WTC11 (cell line): ENCODE measurements around the gene OR10R2. TPM values are rescaled to one million over a fixed set of nuclear protein-coding genes. Genes with fewer than 3 reads are reported as not detected.

Experiments used
- ATAC-seq: fragments of 200-7000 bp; cut with Tn5 transposase; 2 replicates; pipeline ENCODE4 v1.10.0; 2021; ENCODE audit warnings: mild to moderate bottlenecking, moderate library complexity
- CTCF ChIA-PET: fragments of 300-600 bp; sonication (Branson Sonifier 250); formaldehyde crosslinking; loops from one replicate; lab custom pipeline; 2021; ENCODE audit warnings: antibody characterized with exemption; lab: Charles Lee
- POLR2A ChIA-PET: fragments of 350-600 bp; sonication (Branson Sonifier 250); formaldehyde crosslinking; loops from one replicate; lab custom pipeline; 2021; ENCODE audit warnings: antibody characterized with exemption; lab: Charles Lee
- DNase-seq: peaks from one replicate; pipeline ENCODE4 v3.0.0; 2021; ENCODE audit warnings: low spot score
- H3K27ac Mint-ChIP-seq: 2 replicates; pipeline ENCODE4 v1.8.0; 2021; ENCODE audit warnings: mixed read lengths
- H3K27me3 Mint-ChIP-seq: 2 replicates; pipeline ENCODE4 v1.8.0; 2021; ENCODE audit warnings: low read depth, mild to moderate bottlenecking, moderate library complexity, mixed read lengths
- H3K36me3 Mint-ChIP-seq: 2 replicates; pipeline ENCODE4 v1.8.0; 2021; ENCODE audit warnings: mixed read lengths
- H3K4me1 Mint-ChIP-seq: 2 replicates; pipeline ENCODE4 v1.8.0; 2022; ENCODE audit warnings: mixed read lengths
- H3K4me3 Mint-ChIP-seq: 2 replicates; pipeline ENCODE4 v1.8.0; 2021; ENCODE audit warnings: mild to moderate bottlenecking, moderate library complexity, mixed read lengths
- H3K9me3 Mint-ChIP-seq: 2 replicates; pipeline ENCODE4 v1.8.0; 2021; ENCODE audit warnings: mixed read lengths
- CREM ChIP-seq: sonication (generic); formaldehyde crosslinking; IDR thresholded peaks from 2 replicates; pipeline ENCODE4 v1.8.1; 2022; ENCODE audit warnings: mild to moderate bottlenecking, missing genetic modification reagents, moderate library complexity
- ESRRA ChIP-seq: sonication (generic); formaldehyde crosslinking; IDR thresholded peaks from 2 replicates; pipeline ENCODE4 v1.8.1; 2022; ENCODE audit warnings: mild to moderate bottlenecking, missing genetic modification reagents, borderline replicate concordance
- ETV6 ChIP-seq: sonication (generic); formaldehyde crosslinking; IDR thresholded peaks from 2 replicates; pipeline ENCODE4 v1.8.1; 2022; ENCODE audit warnings: mild to moderate bottlenecking, missing genetic modification reagents
- JAZF1 ChIP-seq: fragments of 250-450 bp; sonication (Bioruptor Pico); IDR thresholded peaks from 2 replicates; pipeline ENCODE4 v1.9.0; 2021; ENCODE audit warnings: moderate library complexity, mild to moderate bottlenecking, inconsistent platforms
- NFYB ChIP-seq: sonication (generic); formaldehyde crosslinking; conservative IDR thresholded peaks from 2 replicates; pipeline ENCODE4 v1.8.0; 2022; ENCODE audit warnings: low read depth, missing genetic modification reagents
- NR1H2 ChIP-seq: sonication (generic); formaldehyde crosslinking; IDR thresholded peaks from 2 replicates; pipeline ENCODE4 v1.9.0; 2021; ENCODE audit warnings: mild to moderate bottlenecking, moderate library complexity, missing genetic modification reagents
- SMAD3 ChIP-seq: sonication (generic); formaldehyde crosslinking; IDR thresholded peaks from 2 replicates; pipeline ENCODE4 v1.8.0; 2022; ENCODE audit warnings: missing genetic modification reagents, mild to moderate bottlenecking, borderline replicate concordance
- SOX15 ChIP-seq: fragments of 250-450 bp; sonication (Bioruptor Pico); IDR thresholded peaks from 2 replicates; pipeline ENCODE4 v1.9.0; 2021; ENCODE audit warnings: mild to moderate bottlenecking
- TCF7 ChIP-seq: sonication (generic); formaldehyde crosslinking; IDR thresholded peaks from 2 replicates; pipeline ENCODE4 v1.8.0; 2022; ENCODE audit warnings: mild to moderate bottlenecking, low read depth, missing genetic modification reagents, moderate library complexity
- TEAD1 ChIP-seq: sonication (generic); formaldehyde crosslinking; IDR thresholded peaks from 2 replicates; pipeline ENCODE4 v1.8.0; 2022; ENCODE audit warnings: mild to moderate bottlenecking, missing genetic modification reagents
- TEAD4 ChIP-seq: sonication (generic); formaldehyde crosslinking; IDR thresholded peaks from 2 replicates; pipeline ENCODE4 v1.8.0; 2022; ENCODE audit warnings: mild to moderate bottlenecking, missing genetic modification reagents
- TP53 ChIP-seq: sonication (generic); formaldehyde crosslinking; IDR thresholded peaks from 2 replicates; pipeline ENCODE4 v1.8.1; 2023; ENCODE audit warnings: mild to moderate bottlenecking, missing genetic modification reagents
- ZNF121 ChIP-seq: sonication (generic); formaldehyde crosslinking; IDR thresholded peaks from 2 replicates; pipeline ENCODE4 v1.8.0; 2023; ENCODE audit warnings: missing genetic modification reagents
- ZNF138 ChIP-seq: sonication (generic); formaldehyde crosslinking; conservative IDR thresholded peaks from 2 replicates; pipeline ENCODE4 v1.8.1; 2022; ENCODE audit warnings: mild to moderate bottlenecking, moderate library complexity, missing genetic modification reagents
- total RNA-seq: library from RNA; stranded (reverse); gene quantifications from 3 replicates; pipeline ENCODE4 v1.2.3, GENCODE V29; 2021
- TF ChIP-seq, protein P1 (sequence below): sonication (generic); formaldehyde crosslinking; IDR thresholded peaks from 2 replicates; pipeline ENCODE4 v1.8.0; 2023; ENCODE audit warnings: missing genetic modification reagents, mild to moderate bottlenecking, borderline replicate concordance
- TF ChIP-seq, protein P2 (sequence below): sonication (generic); formaldehyde crosslinking; IDR thresholded peaks from 2 replicates; pipeline ENCODE4 v1.8.0; 2022; ENCODE audit warnings: mild to moderate bottlenecking, missing genetic modification reagents
- TF ChIP-seq, protein P3 (sequence below): sonication (generic); formaldehyde crosslinking; IDR thresholded peaks from 2 replicates; pipeline ENCODE4 v1.8.0; 2022; ENCODE audit warnings: mild to moderate bottlenecking, missing genetic modification reagents
- TF ChIP-seq, protein P4 (sequence below): sonication (generic); formaldehyde crosslinking; IDR thresholded peaks from 2 replicates; pipeline ENCODE4 v1.8.1; 2022; ENCODE audit warnings: mild to moderate bottlenecking, missing genetic modification reagents, moderate library complexity, borderline replicate concordance
- TF ChIP-seq, protein P5 (sequence below): sonication (generic); formaldehyde crosslinking; IDR thresholded peaks from 2 replicates; pipeline ENCODE4 v1.8.1; 2022; ENCODE audit warnings: missing genetic modification reagents, borderline replicate concordance
- TF ChIP-seq, protein P6 (sequence below): sonication (generic); formaldehyde crosslinking; IDR thresholded peaks from 2 replicates; pipeline ENCODE4 v1.8.1; 2023; ENCODE audit warnings: mild to moderate bottlenecking, missing genetic modification reagents, borderline replicate concordance
- TF ChIP-seq, protein P7 (sequence below): sonication (generic); formaldehyde crosslinking; conservative IDR thresholded peaks from 2 replicates; pipeline ENCODE4 v1.8.1; 2022; ENCODE audit warnings: mild to moderate bottlenecking, missing genetic modification reagents

The OR10R2 gene
- total RNA-seq, 1 experiment from 2014 or later: not detected

DNA sequence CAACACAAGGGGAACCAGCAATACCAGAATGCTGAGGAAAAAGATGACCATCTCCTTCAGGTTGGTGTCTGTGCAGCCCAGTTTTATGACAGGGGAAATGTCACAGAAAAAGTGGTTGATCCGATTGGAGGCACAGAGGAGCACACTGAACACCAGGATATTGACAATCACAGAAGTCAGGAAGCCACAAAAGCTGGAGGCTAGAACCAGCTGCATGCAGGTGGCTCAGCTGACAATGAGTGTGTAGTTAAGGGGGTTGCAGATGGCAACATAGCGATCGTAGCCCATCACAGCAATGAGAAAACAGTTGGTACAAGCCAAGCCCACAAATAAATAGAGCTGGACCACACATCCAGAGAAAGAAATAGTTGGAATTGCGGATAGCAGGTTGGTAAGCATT lies 26.6 kb upstream of the OR10R2 start:
- no peak for DNase-seq
- Mint-ChIP-seq H3K9me3 (peaks cover 8% of the 10 kb centered on the region), H3K27me3 (no peaks in the 10 kb centered on the region), H3K27ac (no peak overlapping the region), H3K4me1 (no peaks in the 10 kb centered on the region), H3K36me3 (no peaks in the 10 kb centered on the region), H3K4me3 (no peak overlapping the region)
- POLR2A ChIA-PET: no interaction called here
- no peak for TF ChIP-seq TEAD1 (CRISPR knock-in tag)
- TF ChIP-seq ZNF121 (CRISPR knock-in tag): no peak
- no peak for TF ChIP-seq TP53 (CRISPR knock-in tag)
- TF ChIP-seq, protein P1, sequence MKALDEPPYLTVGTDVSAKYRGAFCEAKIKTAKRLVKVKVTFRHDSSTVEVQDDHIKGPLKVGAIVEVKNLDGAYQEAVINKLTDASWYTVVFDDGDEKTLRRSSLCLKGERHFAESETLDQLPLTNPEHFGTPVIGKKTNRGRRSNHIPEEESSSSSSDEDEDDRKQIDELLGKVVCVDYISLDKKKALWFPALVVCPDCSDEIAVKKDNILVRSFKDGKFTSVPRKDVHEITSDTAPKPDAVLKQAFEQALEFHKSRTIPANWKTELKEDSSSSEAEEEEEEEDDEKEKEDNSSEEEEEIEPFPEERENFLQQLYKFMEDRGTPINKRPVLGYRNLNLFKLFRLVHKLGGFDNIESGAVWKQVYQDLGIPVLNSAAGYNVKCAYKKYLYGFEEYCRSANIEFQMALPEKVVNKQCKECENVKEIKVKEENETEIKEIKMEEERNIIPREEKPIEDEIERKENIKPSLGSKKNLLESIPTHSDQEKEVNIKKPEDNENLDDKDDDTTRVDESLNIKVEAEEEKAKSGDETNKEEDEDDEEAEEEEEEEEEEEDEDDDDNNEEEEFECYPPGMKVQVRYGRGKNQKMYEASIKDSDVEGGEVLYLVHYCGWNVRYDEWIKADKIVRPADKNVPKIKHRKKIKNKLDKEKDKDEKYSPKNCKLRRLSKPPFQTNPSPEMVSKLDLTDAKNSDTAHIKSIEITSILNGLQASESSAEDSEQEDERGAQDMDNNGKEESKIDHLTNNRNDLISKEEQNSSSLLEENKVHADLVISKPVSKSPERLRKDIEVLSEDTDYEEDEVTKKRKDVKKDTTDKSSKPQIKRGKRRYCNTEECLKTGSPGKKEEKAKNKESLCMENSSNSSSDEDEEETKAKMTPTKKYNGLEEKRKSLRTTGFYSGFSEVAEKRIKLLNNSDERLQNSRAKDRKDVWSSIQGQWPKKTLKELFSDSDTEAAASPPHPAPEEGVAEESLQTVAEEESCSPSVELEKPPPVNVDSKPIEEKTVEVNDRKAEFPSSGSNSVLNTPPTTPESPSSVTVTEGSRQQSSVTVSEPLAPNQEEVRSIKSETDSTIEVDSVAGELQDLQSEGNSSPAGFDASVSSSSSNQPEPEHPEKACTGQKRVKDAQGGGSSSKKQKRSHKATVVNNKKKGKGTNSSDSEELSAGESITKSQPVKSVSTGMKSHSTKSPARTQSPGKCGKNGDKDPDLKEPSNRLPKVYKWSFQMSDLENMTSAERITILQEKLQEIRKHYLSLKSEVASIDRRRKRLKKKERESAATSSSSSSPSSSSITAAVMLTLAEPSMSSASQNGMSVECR (CRISPR knock-in tag): no peak
- TF ChIP-seq, protein P2, sequence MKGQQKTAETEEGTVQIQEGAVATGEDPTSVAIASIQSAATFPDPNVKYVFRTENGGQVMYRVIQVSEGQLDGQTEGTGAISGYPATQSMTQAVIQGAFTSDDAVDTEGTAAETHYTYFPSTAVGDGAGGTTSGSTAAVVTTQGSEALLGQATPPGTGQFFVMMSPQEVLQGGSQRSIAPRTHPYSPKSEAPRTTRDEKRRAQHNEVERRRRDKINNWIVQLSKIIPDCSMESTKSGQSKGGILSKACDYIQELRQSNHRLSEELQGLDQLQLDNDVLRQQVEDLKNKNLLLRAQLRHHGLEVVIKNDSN: no peak
- TF ChIP-seq, protein P3, sequence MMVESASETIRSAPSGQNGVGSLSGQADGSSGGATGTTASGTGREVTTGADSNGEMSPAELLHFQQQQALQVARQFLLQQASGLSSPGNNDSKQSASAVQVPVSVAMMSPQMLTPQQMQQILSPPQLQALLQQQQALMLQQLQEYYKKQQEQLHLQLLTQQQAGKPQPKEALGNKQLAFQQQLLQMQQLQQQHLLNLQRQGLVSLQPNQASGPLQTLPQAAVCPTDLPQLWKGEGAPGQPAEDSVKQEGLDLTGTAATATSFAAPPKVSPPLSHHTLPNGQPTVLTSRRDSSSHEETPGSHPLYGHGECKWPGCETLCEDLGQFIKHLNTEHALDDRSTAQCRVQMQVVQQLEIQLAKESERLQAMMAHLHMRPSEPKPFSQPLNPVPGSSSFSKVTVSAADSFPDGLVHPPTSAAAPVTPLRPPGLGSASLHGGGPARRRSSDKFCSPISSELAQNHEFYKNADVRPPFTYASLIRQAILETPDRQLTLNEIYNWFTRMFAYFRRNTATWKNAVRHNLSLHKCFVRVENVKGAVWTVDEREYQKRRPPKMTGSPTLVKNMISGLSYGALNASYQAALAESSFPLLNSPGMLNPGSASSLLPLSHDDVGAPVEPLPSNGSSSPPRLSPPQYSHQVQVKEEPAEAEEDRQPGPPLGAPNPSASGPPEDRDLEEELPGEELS (CRISPR knock-in tag): no peak
- TF ChIP-seq NFYB (CRISPR knock-in tag): no peak
- TF ChIP-seq TEAD4: no peak
- no peak for TF ChIP-seq CREM
- CTCF ChIA-PET: no interaction called here
- no peak for ATAC-seq

DNA sequence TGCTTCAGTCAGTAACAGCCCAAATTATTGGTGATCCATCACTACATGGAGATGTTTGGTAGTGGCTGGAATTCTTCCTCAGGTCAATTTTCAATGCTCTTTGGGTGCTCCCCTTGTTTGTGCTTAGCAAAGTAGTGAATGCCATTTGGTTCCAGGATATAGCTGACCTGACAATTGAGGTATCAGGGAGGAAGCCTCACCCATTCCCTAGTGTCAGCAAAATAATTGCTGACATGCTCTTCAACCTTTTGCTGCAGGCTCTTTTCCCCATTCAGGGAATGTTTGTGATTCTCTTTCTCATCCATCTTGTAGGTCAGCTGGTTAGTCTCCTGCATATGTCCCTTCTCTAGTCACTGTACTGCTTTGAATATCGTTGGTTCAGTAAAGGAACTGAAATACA lies 17.5 kb upstream of the OR10R2 start:
- POLR2A ChIA-PET: no interaction called here
- DNase-seq: no peak
- Mint-ChIP-seq H3K27ac (no peak overlapping the region), H3K27me3 (no peaks in the 10 kb centered on the region), H3K9me3 (peaks cover 33% of the 10 kb centered on the region), H3K4me1 (peaks cover 20% of the 10 kb centered on the region), H3K4me3 (no peak overlapping the region), H3K36me3 (peaks cover 20% of the 10 kb centered on the region)
- CTCF ChIA-PET: no interaction called here
- no peak for ATAC-seq
- TF ChIP-seq JAZF1 (CRISPR knock-in tag): no peak
- TF ChIP-seq, protein P4, sequence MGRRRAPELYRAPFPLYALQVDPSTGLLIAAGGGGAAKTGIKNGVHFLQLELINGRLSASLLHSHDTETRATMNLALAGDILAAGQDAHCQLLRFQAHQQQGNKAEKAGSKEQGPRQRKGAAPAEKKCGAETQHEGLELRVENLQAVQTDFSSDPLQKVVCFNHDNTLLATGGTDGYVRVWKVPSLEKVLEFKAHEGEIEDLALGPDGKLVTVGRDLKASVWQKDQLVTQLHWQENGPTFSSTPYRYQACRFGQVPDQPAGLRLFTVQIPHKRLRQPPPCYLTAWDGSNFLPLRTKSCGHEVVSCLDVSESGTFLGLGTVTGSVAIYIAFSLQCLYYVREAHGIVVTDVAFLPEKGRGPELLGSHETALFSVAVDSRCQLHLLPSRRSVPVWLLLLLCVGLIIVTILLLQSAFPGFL (CRISPR knock-in tag): no peak
- TF ChIP-seq ESRRA (CRISPR knock-in tag): no peak
- TF ChIP-seq SMAD3 (CRISPR knock-in tag): no peak
- no peak for TF ChIP-seq SOX15
- no peak for TF ChIP-seq NR1H2 (CRISPR knock-in tag)
- TF ChIP-seq, protein P5, sequence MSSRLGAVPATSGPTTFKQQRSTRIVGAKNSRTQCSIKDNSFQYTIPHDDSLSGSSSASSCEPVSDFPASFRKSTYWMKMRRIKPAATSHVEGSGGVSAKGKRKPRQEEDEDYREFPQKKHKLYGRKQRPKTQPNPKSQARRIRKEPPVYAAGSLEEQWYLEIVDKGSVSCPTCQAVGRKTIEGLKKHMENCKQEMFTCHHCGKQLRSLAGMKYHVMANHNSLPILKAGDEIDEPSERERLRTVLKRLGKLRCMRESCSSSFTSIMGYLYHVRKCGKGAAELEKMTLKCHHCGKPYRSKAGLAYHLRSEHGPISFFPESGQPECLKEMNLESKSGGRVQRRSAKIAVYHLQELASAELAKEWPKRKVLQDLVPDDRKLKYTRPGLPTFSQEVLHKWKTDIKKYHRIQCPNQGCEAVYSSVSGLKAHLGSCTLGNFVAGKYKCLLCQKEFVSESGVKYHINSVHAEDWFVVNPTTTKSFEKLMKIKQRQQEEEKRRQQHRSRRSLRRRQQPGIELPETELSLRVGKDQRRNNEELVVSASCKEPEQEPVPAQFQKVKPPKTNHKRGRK (CRISPR knock-in tag): no peak
- TF ChIP-seq TCF7: no peak
- TF ChIP-seq, protein P6, sequence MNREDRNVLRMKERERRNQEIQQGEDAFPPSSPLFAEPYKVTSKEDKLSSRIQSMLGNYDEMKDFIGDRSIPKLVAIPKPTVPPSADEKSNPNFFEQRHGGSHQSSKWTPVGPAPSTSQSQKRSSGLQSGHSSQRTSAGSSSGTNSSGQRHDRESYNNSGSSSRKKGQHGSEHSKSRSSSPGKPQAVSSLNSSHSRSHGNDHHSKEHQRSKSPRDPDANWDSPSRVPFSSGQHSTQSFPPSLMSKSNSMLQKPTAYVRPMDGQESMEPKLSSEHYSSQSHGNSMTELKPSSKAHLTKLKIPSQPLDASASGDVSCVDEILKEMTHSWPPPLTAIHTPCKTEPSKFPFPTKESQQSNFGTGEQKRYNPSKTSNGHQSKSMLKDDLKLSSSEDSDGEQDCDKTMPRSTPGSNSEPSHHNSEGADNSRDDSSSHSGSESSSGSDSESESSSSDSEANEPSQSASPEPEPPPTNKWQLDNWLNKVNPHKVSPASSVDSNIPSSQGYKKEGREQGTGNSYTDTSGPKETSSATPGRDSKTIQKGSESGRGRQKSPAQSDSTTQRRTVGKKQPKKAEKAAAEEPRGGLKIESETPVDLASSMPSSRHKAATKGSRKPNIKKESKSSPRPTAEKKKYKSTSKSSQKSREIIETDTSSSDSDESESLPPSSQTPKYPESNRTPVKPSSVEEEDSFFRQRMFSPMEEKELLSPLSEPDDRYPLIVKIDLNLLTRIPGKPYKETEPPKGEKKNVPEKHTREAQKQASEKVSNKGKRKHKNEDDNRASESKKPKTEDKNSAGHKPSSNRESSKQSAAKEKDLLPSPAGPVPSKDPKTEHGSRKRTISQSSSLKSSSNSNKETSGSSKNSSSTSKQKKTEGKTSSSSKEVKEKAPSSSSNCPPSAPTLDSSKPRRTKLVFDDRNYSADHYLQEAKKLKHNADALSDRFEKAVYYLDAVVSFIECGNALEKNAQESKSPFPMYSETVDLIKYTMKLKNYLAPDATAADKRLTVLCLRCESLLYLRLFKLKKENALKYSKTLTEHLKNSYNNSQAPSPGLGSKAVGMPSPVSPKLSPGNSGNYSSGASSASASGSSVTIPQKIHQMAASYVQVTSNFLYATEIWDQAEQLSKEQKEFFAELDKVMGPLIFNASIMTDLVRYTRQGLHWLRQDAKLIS: no peak
- no peak for TF ChIP-seq ETV6 (CRISPR knock-in tag)
- no peak for TF ChIP-seq ZNF138 (CRISPR knock-in tag)
- TF ChIP-seq, protein P7, sequence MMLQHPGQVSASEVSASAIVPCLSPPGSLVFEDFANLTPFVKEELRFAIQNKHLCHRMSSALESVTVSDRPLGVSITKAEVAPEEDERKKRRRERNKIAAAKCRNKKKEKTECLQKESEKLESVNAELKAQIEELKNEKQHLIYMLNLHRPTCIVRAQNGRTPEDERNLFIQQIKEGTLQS (CRISPR knock-in tag): no peak
